Pancreas (tissue), 10 donors: Measurements from ENCODE around the gene ITGA7. TPM values are rescaled to one million over a fixed set of nuclear protein-coding genes. Genes with fewer than 3 reads are reported as not detected.

Experiments used
- ATAC-seq, 4 donors: fragments of 200-7000 bp; cut with Tn5 transposase; one replicate each; pipeline versions ENCODE4 v1.8.0 to v1.9.1; 2020; ENCODE audit warnings: mild to moderate bottlenecking in 4 of 4, moderate library complexity in 4 of 4
- DNase-seq, 6 donors: peaks; one replicate each; pipeline ENCODE4 v3.0.0-alpha.2; 2020
- FAIRE-seq: peaks from 2 replicates; lab custom pipeline; 2012; peaks lifted over from hg19 to GRCh38; lab: Jason Lieb, UNC
- H3K27ac ChIP-seq, 4 donors: fragments of 200-600 bp; sonication (generic); 1 replicate in 3 of 4; 2 replicates in 1 of 4; pipeline versions ENCODE4 v1.5.0 to v1.8.0; 2020
- H3K27me3 ChIP-seq, 4 donors: fragments of 200-600 bp; one replicate each; pipeline ENCODE4 v1.8.0; 2021
- H3K36me3 ChIP-seq, 3 donors: fragments of 200-600 bp; sonication (generic) in 1 of 3; one replicate each; pipeline versions ENCODE4 v1.5.0 to v1.8.0; 2020 to 2021
- H3K4me1 ChIP-seq, 3 donors: fragments of 200-600 bp; one replicate each; pipeline ENCODE4 v1.8.0; 2021
- H3K4me3 ChIP-seq, 4 donors: fragments of 200-600 bp; sonication (generic) in 2 of 4; one replicate each; pipeline versions ENCODE4 v1.5.0 to v1.8.0; 2020 to 2021
- H3K9me3 ChIP-seq, 4 donors: fragments of 200-600 bp; one replicate each; pipeline ENCODE4 v1.8.0; 2021
- WGBS, 2 donors: extraction: QIAGEN DNeasy Blood & Tissue Kit; methylation state at CpG; one replicate each; pipeline ENCODE4 v1.1.7; 2013; 5-methylcytosine and 5-hydroxymethylcytosine counted together
- intact Hi-C, 3 donors: fragments of 100-400 bp; cut with DNase I; formaldehyde crosslinking; loops; one replicate each; pipeline versions ENCODE4 v1.11.1 to v1.14.2; 2022
- polyA plus RNA-seq, 2 donors: library from polyadenylated mRNA; stranded (reverse); fragments of 200-250 nt; gene quantifications; one replicate each; pipeline ENCODE4 v1.2.3, GENCODE V29; 2013
- total RNA-seq, 6 donors: library from RNA; stranded (reverse); fragmentation: NEBNext Ultra II Directional in 4 of 6; extraction: Animal tissue kit (Norgen Biotek cat#: 25700) in 4 of 6; gene quantifications; one replicate each; pipeline versions ENCODE4 v1.2.1 to v1.2.4, GENCODE V29; 2021 to 2023
- TF ChIP-seq, protein P1 (sequence below), 4 donors: fragments of 200-600 bp; sonication (generic) in 3 of 4; IDR thresholded peaks; one replicate each; pipeline versions ENCODE4 v1.5.0 to v1.8.0; 2021; ENCODE audit warnings: antibody characterized with exemption in 4 of 4
- donor health status: healthy with polysubstance abuse.
- donor health status: DM: no; HTN: no; CAD: no; lungs with moderate emphysema.
- donor health status: DM: no; HTN: no; CAD: no.
- donor health status: control.
- donor health status: control.
- donor health status: Bipolar disorder and iron deficiency.
- donor health status: DM: yes; HTN: yes; CAD: no.
- donor health status: DM: no; HTN: no; CAD: no.
- donor health status: DM: no; HTN: no; CAD: no.
- donor health status: DM: yes; HTN: yes; CAD: no.

Gene ITGA7
- total and polyA plus RNA-seq, 8 donors, result 3.4 to 34.5 (median 9.1) TPM

- FAIRE-seq (no peak), DNase-seq (no peak), ATAC-seq (no peak)
- Histone ChIP-seq H3K27me3 (no peaks in the 10 kb centered on the region), H3K27ac (no peak overlapping the region), H3K4me3 (no peak overlapping the region), H3K4me1 (no peaks in the 10 kb centered on the region), H3K36me3 (no peaks in the 10 kb centered on the region), H3K9me3 (no peaks in the 10 kb centered on the region)
- intact Hi-C loops, result no loop called here
- TF ChIP-seq, protein P1, sequence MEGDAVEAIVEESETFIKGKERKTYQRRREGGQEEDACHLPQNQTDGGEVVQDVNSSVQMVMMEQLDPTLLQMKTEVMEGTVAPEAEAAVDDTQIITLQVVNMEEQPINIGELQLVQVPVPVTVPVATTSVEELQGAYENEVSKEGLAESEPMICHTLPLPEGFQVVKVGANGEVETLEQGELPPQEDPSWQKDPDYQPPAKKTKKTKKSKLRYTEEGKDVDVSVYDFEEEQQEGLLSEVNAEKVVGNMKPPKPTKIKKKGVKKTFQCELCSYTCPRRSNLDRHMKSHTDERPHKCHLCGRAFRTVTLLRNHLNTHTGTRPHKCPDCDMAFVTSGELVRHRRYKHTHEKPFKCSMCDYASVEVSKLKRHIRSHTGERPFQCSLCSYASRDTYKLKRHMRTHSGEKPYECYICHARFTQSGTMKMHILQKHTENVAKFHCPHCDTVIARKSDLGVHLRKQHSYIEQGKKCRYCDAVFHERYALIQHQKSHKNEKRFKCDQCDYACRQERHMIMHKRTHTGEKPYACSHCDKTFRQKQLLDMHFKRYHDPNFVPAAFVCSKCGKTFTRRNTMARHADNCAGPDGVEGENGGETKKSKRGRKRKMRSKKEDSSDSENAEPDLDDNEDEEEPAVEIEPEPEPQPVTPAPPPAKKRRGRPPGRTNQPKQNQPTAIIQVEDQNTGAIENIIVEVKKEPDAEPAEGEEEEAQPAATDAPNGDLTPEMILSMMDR (IDR thresholded peaks at IDR 0.05), result no peak
- WGBS, 2 donors, result 77 to 83% methylated on average over 10 of the region's 10 CpGs
These were observed 42.9 kb downstream of the ITGA7 start for GRCh38 chr12:55664826-55665225.

DNA sequence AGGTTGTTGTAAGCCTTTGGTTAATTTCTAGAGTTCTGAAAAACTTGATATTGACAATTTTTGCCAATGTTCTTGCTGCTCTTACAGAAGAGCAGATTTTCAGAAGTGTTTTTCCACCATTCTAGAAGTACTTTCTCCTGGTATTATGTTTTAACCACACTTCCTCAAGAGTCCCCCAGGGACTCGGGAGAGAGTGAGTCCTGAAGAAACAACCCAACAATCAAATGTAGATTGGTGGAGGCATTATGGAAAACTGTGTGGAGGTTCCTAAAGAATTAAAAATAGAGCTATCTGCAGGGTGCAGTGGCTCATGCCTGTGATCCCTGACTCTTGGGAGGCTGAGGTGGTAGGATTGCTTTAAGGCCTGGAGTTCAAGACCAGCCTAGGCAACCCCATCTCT lies 44.3 kb downstream of the ITGA7 start:
- no peak for FAIRE-seq
- intact Hi-C loops, result no loop called here
- no peak for ATAC-seq
- TF ChIP-seq, protein P1 (IDR thresholded peaks at IDR 0.05), result no peak
- H3K36me3 ChIP-seq, result no peaks in the 10 kb centered on the region
- no peaks in the 10 kb centered on the region for H3K4me1 ChIP-seq
- no peak for DNase-seq
- no peak overlapping the region for H3K27ac ChIP-seq
- 42 to 75% methylated on average over 1 of the region's 1 CpG for WGBS, 2 donors
- H3K9me3 ChIP-seq, result no peaks in the 10 kb centered on the region
- H3K4me3 ChIP-seq, result no peak overlapping the region
- H3K27me3 ChIP-seq, result no peaks in the 10 kb centered on the region

- Histone ChIP-seq H3K27ac (no peak overlapping the region), H3K4me1 (no peaks in the 10 kb centered on the region), H3K27me3 (no peaks in the 10 kb centered on the region), H3K36me3 (no peaks in the 10 kb centered on the region), H3K4me3 (no peak overlapping the region), H3K9me3 (no peaks in the 10 kb centered on the region)
- ATAC-seq, result peak in 3 of 4 donors; percentile 54 to 68 (median 61)
- no peak for DNase-seq
- WGBS, 2 donors, result 47 to 54% methylated on average over 9 of the region's 9 CpGs
- TF ChIP-seq, protein P1 (IDR thresholded peaks at IDR 0.05), result no peak
- no peak for FAIRE-seq
- intact Hi-C loops, result no loop called here
These were observed 48.0 kb downstream of the ITGA7 start for GRCh38 chr12:55659486-55660385.

DNA sequence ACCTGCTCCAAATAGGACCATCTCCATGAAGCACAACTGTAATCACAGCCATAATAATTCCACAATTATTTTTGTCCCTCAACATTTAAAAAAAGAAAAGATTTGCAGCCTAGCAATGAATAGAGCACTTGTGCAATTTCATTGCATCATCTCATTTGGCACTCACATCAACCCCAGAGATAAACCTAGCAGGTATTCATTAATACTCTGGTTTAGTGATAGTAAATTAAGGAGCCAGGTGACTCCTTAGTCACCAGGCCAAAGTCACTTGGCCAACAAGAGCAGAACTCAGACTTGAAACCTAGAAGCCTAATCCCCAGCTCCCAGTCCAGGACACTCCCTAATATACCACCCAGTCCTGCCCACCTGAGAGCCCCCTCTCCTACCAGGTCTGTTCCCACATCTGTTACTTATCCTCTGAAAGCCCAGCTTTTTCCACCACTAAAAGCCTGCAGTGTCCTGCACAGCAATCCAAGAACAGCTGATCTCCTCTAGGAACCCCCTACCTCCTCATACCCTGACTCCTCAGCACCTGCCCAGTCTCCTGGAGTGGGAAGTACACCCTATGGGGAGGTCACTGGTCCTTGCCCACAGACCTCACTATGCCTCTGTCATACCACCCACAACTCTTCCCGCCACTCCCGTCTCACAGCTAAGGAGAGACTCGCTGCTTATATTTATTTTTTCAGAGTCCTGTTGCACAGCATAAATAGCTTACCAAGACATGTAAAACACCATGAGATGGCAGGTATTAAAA lies 48.9 kb downstream of the ITGA7 start:
- Histone ChIP-seq H3K4me3 (no peak overlapping the region), H3K36me3 (no peaks in the 10 kb centered on the region), H3K27me3 (no peaks in the 10 kb centered on the region), H3K27ac (no peak overlapping the region), H3K9me3 (no peaks in the 10 kb centered on the region), H3K4me1 (no peaks in the 10 kb centered on the region)
- DNase-seq (no peak), ATAC-seq (peak in 3 of 4 donors; percentile 21 to 45 (median 30)), FAIRE-seq (no peak)
- intact Hi-C loops, result no loop called here
- 59 to 77% methylated on average over 3 of the region's 3 CpGs for WGBS, 2 donors
- TF ChIP-seq, protein P1 (IDR thresholded peaks at IDR 0.05), result no peak
